RWPE1 (cell line): ENCODE results near the gene CGB1.

Experiments used
- CTCF ChIA-PET: fragments of 350-600 bp; sonication (Branson Sonifier 250); formaldehyde crosslinking; extraction: SDS; loops from one replicate; lab custom pipeline; 2021; lab: Yijun Ruan, JAX
- POLR2A ChIA-PET: fragments of 400-600 bp; formaldehyde crosslinking; extraction: SDS; loops from one replicate; lab custom pipeline; 2020; ENCODE audit warnings: antibody characterized with exemption; ENCODE audit not compliant: low non-redundant PET; lab: Yijun Ruan, JAX
- DNase-seq: peaks from one replicate; pipeline ENCODE4 v3.0.0; 2012; ENCODE audit warnings: low spot score
- H3K27ac ChIP-seq: fragments of 450-650 bp; 2 replicates; pipeline ENCODE4 v1.5.1; 2017
- CTCF ChIP-seq: fragments of 450-650 bp; conservative IDR thresholded peaks from 2 replicates; pipeline ENCODE4 v1.5.1; 2017; ENCODE audit warnings: low read depth, mild to moderate bottlenecking

CGB1 gene

GRCh38 chr19:48986211-48986610 lies 50.5 kb downstream of the CGB1 start:
- TF ChIP-seq CTCF = no peak
- POLR2A ChIA-PET = interaction anchor here (0.6 kb wide), 1 partner anchor 12 kb away, joined by 3 read pairs; no protein-coding TSS in a partner anchor
- DNase-seq = no peak
- H3K27ac ChIP-seq = peak overlapping the region; percentile 33
- CTCF ChIA-PET = no interaction called here

- ChIA-PET CTCF (no interaction called here), POLR2A (interaction anchor here (0.6 kb wide), 1 partner anchor 12 kb away, joined by 3 read pairs; no protein-coding TSS in a partner anchor)
Measured at GRCh38 chr19:48985711-48986110, 51.0 kb downstream of the CGB1 start.

More at GRCh38 chr19:48985711-48986110, 51.0 kb downstream of the CGB1 start:
- no peak for TF ChIP-seq CTCF
- no peak for DNase-seq
- H3K27ac ChIP-seq = peak overlapping the region; percentile 21
